Testis (tissue), 2 donors: ENCODE results near the gene LECT2.

Experiments used
- CTCF ChIP-seq, 3 experiments: fragments of 450-650 bp in 2 of 3; fragments of 200-600 bp in 1 of 3; sonication (generic) in 1 of 3; IDR thresholded peaks; one replicate each; pipeline ENCODE4 v1.5.1; 2016 to 2019; ENCODE audit warnings: antibody characterized with exemption in 3 of 3, mild to moderate bottlenecking in 2 of 3, moderate library complexity in 1 of 3
- POLR2A ChIP-seq: fragments of 450-650 bp; IDR thresholded peaks from one replicate; pipeline ENCODE4 v1.6.1; 2017; ENCODE audit warnings: antibody characterized with exemption, mild to moderate bottlenecking, moderate library complexity

DNA sequence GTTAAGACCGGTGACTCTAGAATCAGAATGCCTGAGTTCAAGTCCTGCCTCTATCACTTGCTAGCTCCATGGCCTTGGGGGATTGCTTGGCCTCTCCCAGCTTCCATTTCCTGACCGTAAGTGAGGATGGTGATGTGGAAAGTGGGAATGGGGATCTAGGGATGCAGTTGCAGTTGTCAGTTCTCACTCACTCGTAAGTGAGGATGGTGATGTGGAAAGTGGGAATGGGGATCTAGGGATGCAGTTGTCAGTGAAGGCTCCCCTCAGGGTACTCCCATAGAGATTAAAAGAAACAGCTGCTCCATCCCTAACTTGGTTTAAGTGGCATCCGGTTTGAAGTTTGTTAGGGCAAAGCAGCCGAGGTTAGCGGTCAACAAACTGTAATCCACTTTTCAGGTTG is 56.1 kb downstream of the LECT2 start:
- TF ChIP-seq CTCF (IDR thresholded peaks at IDR 0.05) (no peak), POLR2A (no peak)
